Pancreas (tissue), 10 donors: ENCODE data around the gene NELFB. TPM values are rescaled to one million over a fixed set of nuclear protein-coding genes. Genes with fewer than 3 reads are reported as not detected.
"Not testable (repeated sequence)": the region's sequence is repeated elsewhere in the genome, so short reads cannot be mapped to it uniquely, and the experiment has no call there.

ENCODE experiments used
- ATAC-seq, 4 donors: fragments of 200-7000 bp; cut with Tn5 transposase; one replicate each; pipeline versions ENCODE4 v1.8.0 to v1.9.1; 2020; ENCODE audit warnings: mild to moderate bottlenecking in 4 of 4, moderate library complexity in 4 of 4
- DNase-seq, 6 donors: peaks; one replicate each; pipeline ENCODE4 v3.0.0-alpha.2; 2020
- FAIRE-seq: peaks from 2 replicates; lab custom pipeline; 2012; peaks lifted over from hg19 to GRCh38; lab: Jason Lieb, UNC
- H3K27ac ChIP-seq, 4 donors: fragments of 200-600 bp; sonication (generic); 1 replicate in 3 of 4; 2 replicates in 1 of 4; pipeline versions ENCODE4 v1.5.0 to v1.8.0; 2020
- H3K27me3 ChIP-seq, 4 donors: fragments of 200-600 bp; one replicate each; pipeline ENCODE4 v1.8.0; 2021
- H3K36me3 ChIP-seq, 3 donors: fragments of 200-600 bp; sonication (generic) in 1 of 3; one replicate each; pipeline versions ENCODE4 v1.5.0 to v1.8.0; 2020 to 2021
- H3K4me1 ChIP-seq, 3 donors: fragments of 200-600 bp; one replicate each; pipeline ENCODE4 v1.8.0; 2021
- H3K4me3 ChIP-seq, 4 donors: fragments of 200-600 bp; sonication (generic) in 2 of 4; one replicate each; pipeline versions ENCODE4 v1.5.0 to v1.8.0; 2020 to 2021
- H3K9me3 ChIP-seq, 4 donors: fragments of 200-600 bp; one replicate each; pipeline ENCODE4 v1.8.0; 2021
- CTCF ChIP-seq, 4 donors: fragments of 200-600 bp; sonication (generic) in 3 of 4; IDR thresholded peaks; one replicate each; pipeline versions ENCODE4 v1.5.0 to v1.8.0; 2021; ENCODE audit warnings: antibody characterized with exemption in 4 of 4
- WGBS, 2 donors: extraction: QIAGEN DNeasy Blood & Tissue Kit; methylation state at CpG; one replicate each; pipeline ENCODE4 v1.1.7; 2013; 5-methylcytosine and 5-hydroxymethylcytosine counted together
- intact Hi-C, 3 donors: fragments of 100-400 bp; cut with DNase I; formaldehyde crosslinking; loops; one replicate each; pipeline versions ENCODE4 v1.11.1 to v1.14.2; 2022
- polyA plus RNA-seq, 2 donors: library from polyadenylated mRNA; stranded (reverse); fragments of 200-250 nt; gene quantifications; one replicate each; pipeline ENCODE4 v1.2.3, GENCODE V29; 2013
- total RNA-seq, 6 donors: library from RNA; stranded (reverse); fragmentation: NEBNext Ultra II Directional in 4 of 6; extraction: Animal tissue kit (Norgen Biotek cat#: 25700) in 4 of 6; gene quantifications; one replicate each; pipeline versions ENCODE4 v1.2.1 to v1.2.4, GENCODE V29; 2021 to 2023
- donor health status: healthy with polysubstance abuse.
- donor health status: DM: no; HTN: no; CAD: no; lungs with moderate emphysema.
- donor health status: DM: no; HTN: no; CAD: no.
- donor health status: control.
- donor health status: control.
- donor health status: Bipolar disorder and iron deficiency.
- donor health status: DM: yes; HTN: yes; CAD: no.
- donor health status: DM: no; HTN: no; CAD: no.
- donor health status: DM: no; HTN: no; CAD: no.
- donor health status: DM: yes; HTN: yes; CAD: no.

Gene NELFB
- total and polyA plus RNA-seq, 8 donors, result 22.3 to 34.2 (median 29.5) TPM

- peak overlapping the region; percentile 95 to 96 (median 96) for H3K27ac ChIP-seq
- no peaks in the 10 kb centered on the region for H3K27me3 ChIP-seq
- DNase-seq (peak in 5 of 6 donors; percentile 73 to 91 (median 81)), ATAC-seq (peak; percentile 22 to 43 (median 36)), FAIRE-seq (no peak)
- intact Hi-C loops, result no loop called here
- peaks cover 7 to 11% (median 8%) of the 10 kb centered on the region in 3 donors for H3K36me3 ChIP-seq
- 0 to 1% methylated on average over 51 to 58 of the region's 58 CpGs for WGBS, 2 donors
- TF ChIP-seq CTCF (IDR thresholded peaks at IDR 0.05), result no peak
- no peaks in the 10 kb centered on the region for H3K9me3 ChIP-seq
- H3K4me1 ChIP-seq, result peaks cover 10 to 32% (median 23%) of the 10 kb centered on the region in 3 donors
- peak overlapping the region; percentile 61 to 90 (median 72) for H3K4me3 ChIP-seq
These were observed 14.7 kb upstream of the NELFB start for GRCh38 chr9:137240318-137240840.

GRCh38 chr9:137240841-137241489 lies 14.2 kb upstream of the NELFB start, which contains the start of gene TUBB4B:
Gene TUBB4B (plus strand): TSS chr9:137241287. CDS start chr9:137241361, 74 bp downstream.
- no peak for TF ChIP-seq CTCF (IDR thresholded peaks at IDR 0.05)
- H3K4me1 ChIP-seq, result peaks cover 10 to 32% (median 23%) of the 10 kb centered on the region in 3 donors

GRCh38 chr9:137241490-137242268 lies 13.4 kb upstream of the NELFB start:
- Histone ChIP-seq H3K27me3 (no peaks in the 10 kb centered on the region), H3K27ac (peak overlapping the region; percentile 76 to 91 (median 82)), H3K36me3 (peaks cover 7 to 11% (median 8%) of the 10 kb centered on the region in 3 donors), H3K4me1 (peaks cover 9 to 32% (median 22%) of the 10 kb centered on the region in 3 donors), H3K4me3 (peak overlapping the region; percentile 57 to 97 (median 93)), H3K9me3 (no peaks in the 10 kb centered on the region)
- 1% methylated on average over 47 to 83 of the region's 83 CpGs for WGBS, 2 donors
- FAIRE-seq (no peak), ATAC-seq (peak; percentile 22 to 55 (median 36)), DNase-seq (peak; percentile 80 to 92 (median 86))
- intact Hi-C loops, result no loop called here
- TF ChIP-seq CTCF (IDR thresholded peaks at IDR 0.05), result no peak

More at GRCh38 chr9:137240841-137241489, 14.2 kb upstream of the NELFB start, which contains the start of gene TUBB4B:
- WGBS, 2 donors, result 0 to 1% methylated on average over 41 to 67 of the region's 67 CpGs
- DNase-seq (peak; percentile 98 to 100 (median 100)), FAIRE-seq (peak; percentile 97), ATAC-seq (peak; percentile 72 to 85 (median 78))
- no peaks in the 10 kb centered on the region for H3K27me3 ChIP-seq
- peaks cover 7 to 11% (median 8%) of the 10 kb centered on the region in 3 donors for H3K36me3 ChIP-seq
- peak within 1 kb of the TSS; percentile 61 to 97 (median 93) for H3K4me3 ChIP-seq
- intact Hi-C loops, result no loop called here
- peak within 1 kb of the TSS; percentile 95 to 96 (median 96) for H3K27ac ChIP-seq
- no peaks in the 10 kb centered on the region for H3K9me3 ChIP-seq

DNA sequence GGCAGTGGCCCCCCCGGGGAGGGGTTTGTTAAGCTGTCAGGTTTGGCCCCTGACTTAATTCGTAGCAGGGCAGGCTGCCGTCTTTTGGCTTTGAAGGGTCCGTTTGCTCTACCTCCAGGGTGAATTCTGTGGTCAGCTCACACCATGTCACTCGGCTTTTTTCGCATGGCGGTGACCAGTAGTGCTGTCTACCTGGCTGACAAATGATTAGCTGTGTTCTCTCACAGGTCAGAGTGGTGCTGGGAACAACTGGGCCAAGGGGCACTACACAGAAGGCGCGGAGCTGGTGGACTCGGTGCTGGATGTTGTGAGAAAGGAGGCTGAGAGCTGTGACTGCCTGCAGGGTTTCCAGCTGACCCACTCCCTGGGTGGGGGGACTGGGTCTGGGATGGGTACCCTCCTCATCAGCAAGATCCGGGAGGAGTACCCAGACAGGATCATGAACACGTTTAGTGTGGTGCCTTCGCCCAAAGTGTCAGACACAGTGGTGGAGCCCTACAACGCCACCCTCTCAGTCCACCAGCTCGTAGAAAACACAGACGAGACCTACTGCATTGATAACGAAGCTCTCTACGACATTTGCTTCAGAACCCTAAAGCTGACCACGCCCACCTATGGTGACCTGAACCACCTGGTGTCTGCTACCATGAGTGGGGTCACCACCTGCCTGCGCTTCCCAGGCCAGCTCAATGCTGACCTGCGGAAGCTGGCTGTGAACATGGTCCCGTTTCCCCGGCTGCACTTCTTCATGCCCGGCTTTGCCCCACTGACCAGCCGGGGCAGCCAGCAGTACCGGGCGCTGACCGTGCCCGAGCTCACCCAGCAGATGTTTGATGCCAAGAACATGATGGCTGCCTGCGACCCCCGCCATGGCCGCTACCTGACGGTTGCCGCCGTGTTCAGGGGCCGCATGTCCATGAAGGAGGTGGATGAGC lies 12.6 kb upstream of the NELFB start:
- DNase-seq (peak in 3 of 6 donors; percentile 53 to 80 (median 64)), ATAC-seq (no peak), FAIRE-seq (no peak)
- peak overlapping the region; percentile 76 to 91 (median 82) for H3K27ac ChIP-seq
- peaks cover 7 to 11% (median 8%) of the 10 kb centered on the region in 3 donors for H3K36me3 ChIP-seq
- no peaks in the 10 kb centered on the region for H3K27me3 ChIP-seq
- peaks cover 3 to 26% (median 18%) of the 10 kb centered on the region in 3 donors for H3K4me1 ChIP-seq
- peak overlapping the region; percentile 57 to 97 (median 93) for H3K4me3 ChIP-seq
- no peak for TF ChIP-seq CTCF (IDR thresholded peaks at IDR 0.05)
- intact Hi-C loops, result no loop called here
- WGBS, 2 donors, result 25 to 27% methylated on average over 36 of the region's 36 CpGs
- no peaks in the 10 kb centered on the region for H3K9me3 ChIP-seq

GRCh38 chr9:137243266-137243625 lies 11.9 kb upstream of the NELFB start:
- H3K36me3 ChIP-seq, result peaks cover 7 to 11% (median 8%) of the 10 kb centered on the region in 3 donors
- peak overlapping the region in 2 of 4 donors; percentile 81 to 91 for H3K27ac ChIP-seq
- peak in 1 of 6 donors; percentile 40 for DNase-seq
- intact Hi-C loops, H3K27me3 ChIP-seq, ATAC-seq, FAIRE-seq, H3K9me3 ChIP-seq: not testable (repeated sequence)
- peak overlapping the region in 3 of 4 donors; percentile 57 to 97 (median 97) for H3K4me3 ChIP-seq
- peaks cover 0 to 26% (median 18%) of the 10 kb centered on the region in 3 donors for H3K4me1 ChIP-seq
- 47 to 57% methylated on average over 18 of the region's 18 CpGs for WGBS, 2 donors
